Transverse colon (tissue), 3 donors: ENCODE data around the gene SNRNP48.

Source experiments
- EP300 ChIP-seq: sonication (generic); formaldehyde crosslinking; IDR thresholded peaks from one replicate; pipeline ENCODE4 v1.6.1; 2017; ENCODE audit warnings: antibody characterized with exemption, low read depth
- TF ChIP-seq, protein P1 (sequence below), 5 experiments: fragments of 200-600 bp in 3 of 5; fragments of 450-650 bp in 2 of 5; sonication (generic) in 3 of 5; IDR thresholded peaks; 1 replicate in 2 of 5; 2 replicates in 3 of 5; pipeline ENCODE4 v1.5.1; 2016 to 2017; ENCODE audit warnings: antibody characterized with exemption in 5 of 5, inconsistent platforms in 3 of 5, mild to moderate bottlenecking in 2 of 5, moderate library complexity in 1 of 5

DNA sequence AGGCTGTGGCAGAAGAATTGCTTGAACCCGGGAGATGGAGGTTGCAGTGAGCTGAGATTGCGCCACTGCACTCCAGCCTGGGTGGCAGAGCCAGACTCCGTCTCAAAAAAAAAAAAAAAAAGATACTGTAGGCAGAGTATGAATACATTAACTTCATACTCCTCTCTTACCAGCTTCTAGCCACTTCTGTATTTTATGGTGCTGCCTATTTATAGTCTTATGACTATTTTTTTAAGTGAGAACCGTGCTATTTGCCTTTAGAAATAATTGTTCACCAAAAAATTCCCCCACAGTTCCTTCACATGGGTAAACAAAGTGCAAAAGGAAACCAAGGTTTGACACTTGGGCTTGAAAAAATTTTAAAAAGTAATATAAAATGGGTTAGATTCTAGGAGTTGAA lies 1.5 kb upstream of the SNRNP48 start:
- TF ChIP-seq, protein P1, sequence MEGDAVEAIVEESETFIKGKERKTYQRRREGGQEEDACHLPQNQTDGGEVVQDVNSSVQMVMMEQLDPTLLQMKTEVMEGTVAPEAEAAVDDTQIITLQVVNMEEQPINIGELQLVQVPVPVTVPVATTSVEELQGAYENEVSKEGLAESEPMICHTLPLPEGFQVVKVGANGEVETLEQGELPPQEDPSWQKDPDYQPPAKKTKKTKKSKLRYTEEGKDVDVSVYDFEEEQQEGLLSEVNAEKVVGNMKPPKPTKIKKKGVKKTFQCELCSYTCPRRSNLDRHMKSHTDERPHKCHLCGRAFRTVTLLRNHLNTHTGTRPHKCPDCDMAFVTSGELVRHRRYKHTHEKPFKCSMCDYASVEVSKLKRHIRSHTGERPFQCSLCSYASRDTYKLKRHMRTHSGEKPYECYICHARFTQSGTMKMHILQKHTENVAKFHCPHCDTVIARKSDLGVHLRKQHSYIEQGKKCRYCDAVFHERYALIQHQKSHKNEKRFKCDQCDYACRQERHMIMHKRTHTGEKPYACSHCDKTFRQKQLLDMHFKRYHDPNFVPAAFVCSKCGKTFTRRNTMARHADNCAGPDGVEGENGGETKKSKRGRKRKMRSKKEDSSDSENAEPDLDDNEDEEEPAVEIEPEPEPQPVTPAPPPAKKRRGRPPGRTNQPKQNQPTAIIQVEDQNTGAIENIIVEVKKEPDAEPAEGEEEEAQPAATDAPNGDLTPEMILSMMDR (IDR thresholded peaks at IDR 0.05), result no peak
- TF ChIP-seq EP300, result no peak
